Measurements from ENCODE around the gene COL6A5. TPM values are rescaled to one million over a fixed set of nuclear protein-coding genes. Genes with fewer than 3 reads are reported as not detected.

The COL6A5 gene
- total RNA-seq, 1 donor from 2014 or later: not detected

GRCh38 chr3:130384476-130385025 lies 39.1 kb downstream of the COL6A5 start:
- intact Hi-C loops (cut with micrococcal nuclease): no loop called here
- no peak overlapping the region for H3K4me3 Mint-ChIP-seq
- DNase-seq (no peak), ATAC-seq (ENCODE audit: low read depth) (no peak)
- TF ChIP-seq CTCF (IDR thresholded peaks at IDR 0.05): no peak
- no peaks in the 10 kb centered on the region for H3K9me3 Mint-ChIP-seq
- no peaks in the 10 kb centered on the region for H3K36me3 Mint-ChIP-seq (ENCODE audit: low read depth)
- no peaks in the 10 kb centered on the region for H3K27me3 Mint-ChIP-seq
- H3K27ac Mint-ChIP-seq: no peak overlapping the region
- ChIA-PET CTCF (no interaction called here), POLR2A (no interaction called here)
- no peaks in the 10 kb centered on the region for H3K4me1 Mint-ChIP-seq

DNA sequence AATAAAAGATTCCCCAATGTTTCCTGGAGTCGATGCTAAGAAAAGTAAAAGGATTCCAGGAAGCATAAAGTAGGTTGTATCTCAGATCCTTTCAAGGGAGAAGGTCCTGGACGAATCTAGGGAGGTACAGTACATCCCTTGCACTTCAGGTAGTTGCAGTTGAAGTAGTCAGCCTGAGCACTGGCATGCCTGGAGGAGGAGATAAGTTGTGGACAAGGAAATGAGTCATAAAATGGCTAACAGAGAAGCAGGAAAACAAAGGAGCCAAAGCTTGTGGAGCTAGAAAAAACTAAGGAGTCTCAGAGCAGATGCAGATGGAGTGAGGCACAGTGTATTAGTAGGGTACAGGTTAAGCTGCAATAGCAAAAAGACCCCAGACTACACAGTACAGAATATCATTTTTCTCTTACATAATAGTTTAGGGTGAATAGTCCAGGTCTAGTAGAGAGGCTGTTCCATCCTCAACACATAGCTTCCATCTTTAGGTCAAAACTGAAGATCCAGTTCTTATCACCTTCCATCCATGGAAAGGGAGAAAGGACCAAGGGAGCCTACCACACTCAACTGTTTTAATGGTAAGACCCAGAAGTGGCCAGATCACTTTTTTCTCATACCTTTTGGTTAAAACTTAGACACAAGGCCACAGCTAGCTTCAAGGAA lies 41.3 kb downstream of the COL6A5 start:
- TF ChIP-seq CTCF (IDR thresholded peaks at IDR 0.05): no peak
- Mint-ChIP-seq H3K27ac (no peak overlapping the region), H3K4me1 (no peaks in the 10 kb centered on the region), H3K4me3 (no peak overlapping the region), H3K27me3 (no peaks in the 10 kb centered on the region), H3K36me3 (ENCODE audit: low read depth) (no peaks in the 10 kb centered on the region), H3K9me3 (no peaks in the 10 kb centered on the region)
- POLR2A ChIA-PET: no interaction called here
- ATAC-seq (ENCODE audit: low read depth) (no peak), DNase-seq (no peak)
- intact Hi-C loops (cut with micrococcal nuclease): no loop called here
- CTCF ChIA-PET: no interaction called here

DNA sequence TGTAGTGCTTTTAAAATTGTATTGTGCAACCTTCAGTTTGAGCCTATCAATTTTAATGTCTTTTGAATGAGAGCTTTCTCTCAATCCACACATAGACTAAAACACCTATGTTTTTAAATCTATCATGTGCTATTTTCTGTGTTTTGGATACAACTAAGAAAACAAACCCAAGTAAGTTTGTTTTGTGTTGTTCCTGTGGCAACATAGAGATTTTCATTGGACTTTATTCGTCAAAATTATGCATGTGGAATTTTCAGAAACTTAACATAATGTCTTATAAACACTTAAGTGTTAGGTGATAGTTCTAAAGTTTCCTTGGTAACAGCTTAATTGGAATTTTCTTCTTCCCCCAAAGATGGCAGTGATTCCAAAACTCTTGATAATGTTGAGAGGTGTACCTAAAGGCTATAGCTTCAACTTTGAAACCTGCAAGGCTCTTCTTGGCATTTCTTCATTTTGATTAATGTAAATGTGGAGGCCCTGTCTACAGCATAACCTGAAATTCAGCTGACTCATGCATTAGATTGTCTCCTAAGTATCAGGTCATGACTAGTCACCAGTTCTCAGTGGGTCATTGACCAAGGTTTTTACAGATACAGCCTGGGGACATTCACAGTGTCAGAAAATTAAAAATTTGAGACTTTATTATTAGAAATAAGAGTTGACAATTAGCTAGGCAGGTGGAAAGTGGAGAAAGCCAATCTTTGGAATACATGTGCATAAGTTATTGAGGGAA lies 44.4 kb downstream of the COL6A5 start:
- TF ChIP-seq CTCF (IDR thresholded peaks at IDR 0.05): no peak
- no peaks in the 10 kb centered on the region for H3K27me3 Mint-ChIP-seq
- no peak overlapping the region for H3K4me3 Mint-ChIP-seq
- no peaks in the 10 kb centered on the region for H3K4me1 Mint-ChIP-seq
- no peaks in the 10 kb centered on the region for H3K36me3 Mint-ChIP-seq (ENCODE audit: low read depth)
- no peak for ATAC-seq (ENCODE audit: low read depth)
- intact Hi-C loops (cut with micrococcal nuclease): no loop called here
- CTCF ChIA-PET: no interaction called here
- POLR2A ChIA-PET: no interaction called here
- H3K27ac Mint-ChIP-seq: no peak overlapping the region
- H3K9me3 Mint-ChIP-seq: no peaks in the 10 kb centered on the region
- DNase-seq: no peak

DNA sequence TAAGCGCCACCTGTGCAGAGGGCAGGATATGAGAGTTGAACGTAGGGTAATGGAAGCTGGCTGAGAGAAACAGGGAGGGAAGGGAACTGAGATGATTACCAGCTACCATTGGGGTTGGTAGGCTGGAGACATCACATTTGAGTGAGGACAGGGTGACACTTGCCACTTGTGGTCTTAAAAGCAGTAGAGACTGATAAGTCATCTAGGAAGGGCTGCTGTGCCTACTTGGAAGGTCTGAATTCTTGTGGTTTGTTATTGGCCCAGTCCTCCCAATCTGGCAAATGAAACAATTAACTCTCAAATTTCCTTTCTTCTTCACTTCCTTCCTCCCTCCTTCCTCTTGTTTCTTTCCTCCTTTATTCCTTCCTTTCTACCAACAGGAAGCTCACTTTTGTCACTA lies 46.8 kb downstream of the COL6A5 start:
- Mint-ChIP-seq H3K27me3 (no peaks in the 10 kb centered on the region), H3K9me3 (no peaks in the 10 kb centered on the region), H3K4me3 (no peak overlapping the region), H3K36me3 (ENCODE audit: low read depth) (no peaks in the 10 kb centered on the region), H3K4me1 (no peaks in the 10 kb centered on the region), H3K27ac (no peak overlapping the region)
- intact Hi-C loops (cut with micrococcal nuclease): no loop called here
- TF ChIP-seq CTCF (IDR thresholded peaks at IDR 0.05): no peak
- ChIA-PET POLR2A (no interaction called here), CTCF (no interaction called here)
- ATAC-seq (ENCODE audit: low read depth): no peak
- DNase-seq: no peak

- ChIA-PET POLR2A (no interaction called here), CTCF (no interaction called here)
- no peaks in the 10 kb centered on the region for H3K9me3 Mint-ChIP-seq
- no peaks in the 10 kb centered on the region for H3K27me3 Mint-ChIP-seq
- no peak overlapping the region for H3K27ac Mint-ChIP-seq
- TF ChIP-seq CTCF (IDR thresholded peaks at IDR 0.05): no peak
- H3K36me3 Mint-ChIP-seq (ENCODE audit: low read depth): no peaks in the 10 kb centered on the region
- H3K4me1 Mint-ChIP-seq: no peaks in the 10 kb centered on the region
- intact Hi-C loops (cut with micrococcal nuclease): no loop called here
- DNase-seq (no peak), ATAC-seq (ENCODE audit: low read depth) (no peak)
- no peak overlapping the region for H3K4me3 Mint-ChIP-seq
Observed at GRCh38 chr3:130393594-130393993, 48.1 kb downstream of the COL6A5 start.
